NCI-H128 (cell line): ENCODE measurements around the gene GIPC1.
"Not testable (repeated sequence)": the region's sequence is repeated elsewhere in the genome, so short reads cannot be mapped to it uniquely, and the experiment has no call there.

Experiments
- DNase-seq: peaks from one replicate; lab custom pipeline; 2025; ENCODE audit not compliant: unreplicated experiment; lab: John Stamatoyannopoulos, UW

GIPC1 gene

GRCh38 chr19:14517840-14518505 lies 22.0 kb upstream of the GIPC1 start, which contains the start of gene DNAJB1:
DNAJB1 (minus strand) TSS chr19:14518397; CDS start chr19:14518349, 48 bp downstream.
- DNase-seq = no peak

- DNase-seq = no peak
These were observed 21.5 kb upstream of the GIPC1 start for GRCh38 chr19:14517446-14517839.

GRCh38 chr19:14516746-14517438 lies 21.0 kb upstream of the GIPC1 start:
- no peak for DNase-seq

- no peak for DNase-seq
These were observed 20.2 kb upstream of the GIPC1 start for GRCh38 chr19:14516048-14516534.

- no peak for DNase-seq
These were observed 19.6 kb upstream of the GIPC1 start for GRCh38 chr19:14515501-14516047.

GRCh38 chr19:14514215-14514863 lies 18.4 kb upstream of the GIPC1 start:
- no peak for DNase-seq

- DNase-seq = no peak
These were observed 16.6 kb upstream of the GIPC1 start for GRCh38 chr19:14512406-14512961.

- no peak for DNase-seq
These were observed 15.3 kb upstream of the GIPC1 start for GRCh38 chr19:14511229-14511593.

- DNase-seq = no peak
These were observed 14.6 kb upstream of the GIPC1 start for GRCh38 chr19:14510311-14511228.

GRCh38 chr19:14507704-14508542 lies 12.0 kb upstream of the GIPC1 start:
- DNase-seq = no peak

- no peak for DNase-seq
These were observed 9.7 kb upstream of the GIPC1 start for GRCh38 chr19:14505488-14506239.

GRCh38 chr19:14504575-14504974 lies 8.6 kb upstream of the GIPC1 start:
- not testable (repeated sequence) for DNase-seq

- DNase-seq = no peak
These were observed 7.4 kb upstream of the GIPC1 start for GRCh38 chr19:14503285-14503684.

- no peak for DNase-seq
These were observed 6.6 kb upstream of the GIPC1 start for GRCh38 chr19:14502334-14503092.

- DNase-seq = no peak
These were observed 1.4 kb upstream of the GIPC1 start for GRCh38 chr19:14497228-14497921.

GRCh38 chr19:14496834-14497227 lies 904 bp upstream of the GIPC1 start:
- no peak for DNase-seq

GRCh38 chr19:14495672-14496028 lies 277 bp downstream of the GIPC1 start:
- DNase-seq = no peak
